ENCODE measurements around the gene DOCK9.

- TF ChIP-seq CTCF (optimal IDR thresholded peaks at IDR 0.05 in 1 of 3, IDR thresholded peaks at IDR 0.05 in 1 of 3, conservative IDR thresholded peaks at IDR 0.05 in 1 of 3; ENCODE audit: extremely low read depth in 1 of 3, insufficient read depth in 2 of 3, low read length in 3 of 3), result no peak
- TF ChIP-seq EZH2 (IDR thresholded peaks at IDR 0.05; ENCODE audit: low read length), result no peak
Observed at GRCh38 chr13:98976941-98977340, 923 bp downstream of the DOCK9 start.

Data from keratinocyte (primary cell).